ENCODE data around the gene EEFSEC.

GRCh38 chr3:128425142-128425845 lies 272.0 kb downstream of the EEFSEC start:
- TF ChIP-seq CTCF (IDR thresholded peaks at IDR 0.05; ENCODE audit: insufficient read depth, low read depth, low read length), result no peak
- no peak for TF ChIP-seq EZH2 (IDR thresholded peaks at IDR 0.05; ENCODE audit: insufficient read depth, low read length)
